ENCODE results near the gene SELENOM. TPM values are rescaled to one million over a fixed set of nuclear protein-coding genes. Genes with fewer than 3 reads are reported as not detected.
"Not testable (repeated sequence)": the region's sequence is repeated elsewhere in the genome, so short reads cannot be mapped to it uniquely, and the experiment has no call there.

Gene SELENOM
- total RNA-seq, 1 donor from 2014 or later, result 46.6 TPM

- DNase-seq (ENCODE audit: low read depth, low spot score), result no peak
These were observed 26.5 kb upstream of the SELENOM start for GRCh38 chr22:31133911-31134310.

GRCh38 chr22:31130873-31131272 is 23.5 kb upstream of the SELENOM start:
- DNase-seq (ENCODE audit: low read depth, low spot score), result no peak

- DNase-seq (ENCODE audit: low read depth, low spot score), result no peak
These were observed 20.8 kb upstream of the SELENOM start for GRCh38 chr22:31128156-31128555.

- no peak for DNase-seq (ENCODE audit: low read depth, low spot score)
These were observed 19.9 kb upstream of the SELENOM start for GRCh38 chr22:31127181-31127772.

GRCh38 chr22:31126869-31127175 is 19.5 kb upstream of the SELENOM start:
- DNase-seq (ENCODE audit: low read depth, low spot score), result no peak

- DNase-seq (ENCODE audit: low read depth, low spot score), result no peak
These were observed 18.9 kb upstream of the SELENOM start for GRCh38 chr22:31126128-31126868.

- DNase-seq (ENCODE audit: low read depth, low spot score), result no peak
These were observed 18.3 kb upstream of the SELENOM start for GRCh38 chr22:31125521-31126117.

- DNase-seq (ENCODE audit: low read depth, low spot score), result no peak
These were observed 17.6 kb upstream of the SELENOM start for GRCh38 chr22:31124811-31125465.

GRCh38 chr22:31124290-31124689 is 16.9 kb upstream of the SELENOM start:
- no peak for DNase-seq (ENCODE audit: low read depth, low spot score)

- DNase-seq (ENCODE audit: low read depth, low spot score), result no peak
These were observed 15.9 kb upstream of the SELENOM start for GRCh38 chr22:31123292-31123602.

GRCh38 chr22:31122532-31123291 is 15.3 kb upstream of the SELENOM start, which contains the start of gene INPP5J:
TSS of gene INPP5J (plus strand) at chr22:31122966. CDS start at chr22:31123015, 49 bp downstream.
- no peak for DNase-seq (ENCODE audit: low read depth, low spot score)

- no peak for DNase-seq (ENCODE audit: low read depth, low spot score)
These were observed 14.8 kb upstream of the SELENOM start for GRCh38 chr22:31122196-31122531.

GRCh38 chr22:31121403-31121802 is 14.0 kb upstream of the SELENOM start:
- no peak for DNase-seq (ENCODE audit: low read depth, low spot score)

GRCh38 chr22:31120642-31121041 is 13.3 kb upstream of the SELENOM start:
- no peak for DNase-seq (ENCODE audit: low read depth, low spot score)

- DNase-seq (ENCODE audit: low read depth, low spot score), result no peak
These were observed 12.9 kb upstream of the SELENOM start for GRCh38 chr22:31120230-31120629.

GRCh38 chr22:31119026-31119717 is 11.8 kb upstream of the SELENOM start:
- DNase-seq (ENCODE audit: low read depth, low spot score), result no peak

- DNase-seq (ENCODE audit: low read depth, low spot score), result no peak
These were observed 10.9 kb upstream of the SELENOM start for GRCh38 chr22:31118046-31118820.

GRCh38 chr22:31112547-31113091 is 5.3 kb upstream of the SELENOM start:
- not testable (repeated sequence) for DNase-seq (ENCODE audit: low read depth, low spot score)

GRCh38 chr22:31107894-31108218 is 488 bp upstream of the SELENOM start:
- DNase-seq (ENCODE audit: low read depth, low spot score), result no peak

- no peak for DNase-seq (ENCODE audit: low read depth, low spot score)
These were observed 614 bp downstream of the SELENOM start for GRCh38 chr22:31106731-31107177.

Data from pulmonary artery endothelial cell (primary cell).